Fibroblast of the conjunctiva (primary cell): Measurements from ENCODE around the gene CD93.

Experiments used
- DNase-seq: peaks from one replicate; pipeline ENCODE4 v3.0.0-alpha.2; 2010; ENCODE audit warnings: low read depth

The CD93 gene

DNA sequence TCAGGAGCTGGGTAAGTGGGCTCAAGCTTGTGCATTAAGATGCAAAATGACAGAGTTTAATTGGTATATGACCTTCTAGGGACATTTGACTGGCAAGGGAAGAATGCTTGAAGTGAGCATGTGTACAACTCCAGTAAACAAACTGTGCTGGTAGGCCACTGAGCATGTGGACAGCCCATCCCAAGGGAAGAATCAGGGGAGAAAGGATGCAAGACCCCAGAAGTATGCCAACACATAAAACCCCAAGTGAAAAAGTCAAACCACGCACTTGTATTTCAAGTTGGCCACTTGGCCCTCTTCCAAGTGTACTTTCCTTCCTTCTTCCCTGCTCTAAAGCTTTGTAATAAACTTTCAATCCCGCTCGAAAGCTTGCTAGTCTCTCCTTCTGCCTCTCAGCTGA is 26.3 kb downstream of the CD93 start:
- DNase-seq, result no peak

DNA sequence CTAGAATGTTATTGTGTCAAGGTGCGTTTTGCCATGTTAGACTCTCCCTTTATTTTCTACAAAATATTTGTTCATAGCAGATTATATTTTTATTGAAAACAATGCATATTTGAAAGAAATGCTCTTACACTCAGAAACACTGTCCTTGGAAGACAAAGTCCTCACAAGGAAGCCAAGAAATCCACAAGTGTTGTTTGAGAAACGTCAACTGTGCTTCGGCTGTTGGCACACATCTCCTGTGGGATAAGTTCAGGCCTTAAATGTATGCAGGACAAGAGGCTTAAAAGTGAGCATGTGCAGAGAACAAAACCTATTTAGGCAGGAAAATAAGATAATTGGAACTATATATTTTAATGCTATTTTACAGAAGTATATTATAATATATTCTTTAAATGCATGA is 27.1 kb downstream of the CD93 start:
- no peak for DNase-seq

DNA sequence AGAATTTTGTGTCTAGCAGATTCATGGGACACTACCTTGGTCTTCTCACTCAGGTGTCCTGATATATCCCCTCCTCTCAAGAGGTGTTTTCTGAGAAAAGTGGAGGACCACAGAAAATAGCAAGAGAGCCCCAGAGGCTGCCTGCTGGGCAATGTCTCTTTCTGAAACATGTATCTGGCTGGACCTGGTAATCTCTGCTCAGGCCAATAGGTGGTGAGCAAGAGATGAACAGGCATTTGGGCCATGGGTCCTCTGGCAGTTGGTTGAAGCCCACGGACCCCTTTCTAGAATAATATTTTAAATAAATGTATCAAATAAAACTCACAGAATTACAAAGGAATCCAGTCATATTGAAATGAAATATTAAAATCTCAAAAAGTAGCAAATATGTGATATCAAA is 27.9 kb downstream of the CD93 start:
- DNase-seq, result no peak

DNA sequence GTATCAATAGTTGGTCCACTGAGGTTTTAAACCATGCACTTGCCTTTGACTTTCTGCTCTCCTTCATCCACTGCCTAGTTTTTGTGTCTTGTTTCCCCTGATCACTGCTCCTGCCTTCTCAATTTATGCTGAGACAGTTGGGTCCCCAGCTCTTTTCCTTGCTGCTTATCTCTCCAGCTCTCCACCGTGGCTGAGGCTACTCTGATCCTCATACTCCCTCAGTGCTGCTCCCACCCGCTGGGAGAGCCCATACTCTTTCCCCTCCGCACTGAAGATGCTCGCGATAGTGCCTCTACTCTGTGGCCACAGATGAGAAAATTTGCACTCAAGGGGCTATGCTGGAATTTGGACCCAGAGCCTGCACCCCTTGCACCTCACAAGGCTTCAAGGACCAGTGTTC is 33.2 kb downstream of the CD93 start:
- no peak for DNase-seq

DNA sequence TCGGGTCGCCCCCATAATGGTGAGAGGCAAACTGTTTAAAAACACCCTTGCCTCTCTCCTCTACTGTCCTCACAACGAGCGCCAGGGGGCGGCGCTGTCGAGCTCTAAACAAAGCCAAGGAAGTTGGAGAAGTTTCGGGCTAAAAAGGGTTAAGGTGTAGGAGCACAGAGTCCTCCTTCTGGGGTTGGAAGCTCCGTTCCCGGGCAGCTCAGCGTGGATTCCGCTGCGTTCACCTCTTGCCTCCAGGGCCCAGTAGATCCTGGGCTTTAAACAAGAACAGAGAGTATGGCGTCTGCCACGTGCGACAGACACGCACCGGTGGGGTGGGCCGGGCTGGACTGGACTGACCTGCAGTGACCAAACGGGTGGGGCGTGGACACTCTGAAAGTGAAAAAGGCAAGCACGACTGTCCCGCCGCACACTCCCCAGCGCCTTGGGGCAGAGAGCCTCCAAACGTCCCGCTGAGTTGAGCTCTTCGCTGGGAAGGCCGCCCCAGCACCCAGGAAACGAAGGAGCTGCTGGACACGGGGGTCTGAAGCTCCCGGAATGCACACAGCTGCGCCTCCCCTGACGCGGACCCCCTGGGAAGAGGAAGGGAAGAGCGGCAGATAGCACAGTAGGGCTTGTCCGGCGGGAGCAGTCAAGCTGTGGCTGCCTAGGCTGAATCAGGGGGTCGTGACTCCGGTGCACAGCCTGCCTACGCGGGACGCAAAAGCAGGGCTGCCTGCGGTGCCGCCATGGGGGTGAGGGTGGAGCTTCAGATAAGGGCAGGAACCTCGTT is 35.1 kb downstream of the CD93 start:
- peak; percentile 69 for DNase-seq

DNA sequence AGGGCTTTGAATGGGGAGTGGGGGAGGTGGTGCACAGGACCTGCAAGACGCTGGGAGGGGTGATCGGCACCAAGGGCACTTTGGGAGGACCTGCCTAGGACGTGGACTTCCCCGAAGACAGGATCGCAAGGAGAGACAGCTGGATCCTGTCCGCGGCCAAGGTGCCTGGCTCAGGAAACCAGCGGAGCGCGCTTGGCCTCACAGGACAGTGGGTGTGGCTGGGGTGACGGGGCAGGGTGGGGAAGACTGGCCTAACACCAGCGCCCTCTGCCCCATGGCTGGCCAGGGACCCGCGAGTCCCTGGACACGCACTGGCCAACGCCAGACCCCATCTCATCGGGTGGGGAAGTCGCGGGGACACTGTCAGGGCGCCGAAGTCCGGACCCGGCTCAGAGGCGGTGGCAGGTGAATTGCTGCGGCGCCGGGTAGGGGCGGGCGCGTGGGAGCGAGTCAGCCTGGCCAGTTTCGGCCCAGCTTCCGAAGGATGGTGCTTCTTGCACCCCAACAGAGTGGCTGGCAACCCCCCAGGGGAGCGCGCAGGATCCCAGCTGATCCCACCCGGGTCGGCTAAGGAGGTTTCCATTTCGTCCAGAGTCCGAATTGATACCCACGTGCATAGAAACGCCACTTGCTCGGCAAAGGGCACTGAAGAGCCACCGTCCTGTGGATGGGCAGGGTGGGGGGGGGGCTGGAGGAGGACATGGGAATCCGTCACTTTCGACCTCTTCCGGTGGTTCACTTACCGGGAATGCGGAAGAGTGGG is 35.9 kb downstream of the CD93 start:
- DNase-seq, result no peak

DNA sequence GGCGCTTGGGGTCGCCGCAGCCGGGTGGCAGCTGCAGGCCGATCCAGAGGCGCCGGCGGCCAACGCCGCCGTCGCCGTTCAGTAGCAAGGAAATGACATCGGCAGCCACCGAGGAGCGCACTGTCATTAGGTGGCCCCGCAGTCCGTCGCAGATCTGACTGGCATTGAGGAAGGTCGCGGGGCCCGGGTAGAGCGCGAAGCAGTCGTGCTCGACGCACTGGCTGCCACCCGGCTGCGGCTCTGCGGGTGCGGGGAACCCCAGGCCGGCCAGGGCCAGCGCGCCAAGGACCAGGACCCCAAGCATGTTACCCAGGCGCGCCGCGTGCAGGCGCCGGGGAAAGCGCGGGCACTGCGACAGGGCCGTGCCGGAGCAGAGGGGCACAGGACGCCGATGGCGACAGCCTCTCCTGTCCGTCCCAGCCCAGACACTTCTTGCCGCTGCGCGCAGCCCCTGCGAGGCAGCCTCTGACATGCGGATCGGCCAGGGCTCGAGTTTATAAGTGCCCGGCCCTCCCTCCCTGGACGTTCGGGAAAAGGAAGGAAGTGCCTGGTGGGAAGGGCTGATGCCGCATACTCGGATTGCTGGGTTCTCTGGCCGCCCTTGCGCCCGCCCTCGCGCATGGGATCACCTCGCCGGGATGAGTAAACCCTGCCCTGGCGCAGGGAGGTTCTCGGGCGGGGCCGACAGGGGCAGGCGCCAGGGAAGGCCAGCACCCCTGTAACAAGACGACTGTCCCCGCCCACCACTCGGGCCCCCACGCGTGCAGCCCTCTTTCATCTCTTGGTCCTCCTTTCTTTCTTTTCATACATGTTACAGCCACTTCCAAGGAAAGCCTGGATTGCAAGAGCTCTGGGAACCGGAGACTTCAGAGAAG is 36.7 kb downstream of the CD93 start, which contains the start of gene THBD:
THBD (minus strand) TSS at position 472 of the 875 bp plus-strand sequence; CDS start at position 304, 168 bp downstream.
- no peak for DNase-seq

DNA sequence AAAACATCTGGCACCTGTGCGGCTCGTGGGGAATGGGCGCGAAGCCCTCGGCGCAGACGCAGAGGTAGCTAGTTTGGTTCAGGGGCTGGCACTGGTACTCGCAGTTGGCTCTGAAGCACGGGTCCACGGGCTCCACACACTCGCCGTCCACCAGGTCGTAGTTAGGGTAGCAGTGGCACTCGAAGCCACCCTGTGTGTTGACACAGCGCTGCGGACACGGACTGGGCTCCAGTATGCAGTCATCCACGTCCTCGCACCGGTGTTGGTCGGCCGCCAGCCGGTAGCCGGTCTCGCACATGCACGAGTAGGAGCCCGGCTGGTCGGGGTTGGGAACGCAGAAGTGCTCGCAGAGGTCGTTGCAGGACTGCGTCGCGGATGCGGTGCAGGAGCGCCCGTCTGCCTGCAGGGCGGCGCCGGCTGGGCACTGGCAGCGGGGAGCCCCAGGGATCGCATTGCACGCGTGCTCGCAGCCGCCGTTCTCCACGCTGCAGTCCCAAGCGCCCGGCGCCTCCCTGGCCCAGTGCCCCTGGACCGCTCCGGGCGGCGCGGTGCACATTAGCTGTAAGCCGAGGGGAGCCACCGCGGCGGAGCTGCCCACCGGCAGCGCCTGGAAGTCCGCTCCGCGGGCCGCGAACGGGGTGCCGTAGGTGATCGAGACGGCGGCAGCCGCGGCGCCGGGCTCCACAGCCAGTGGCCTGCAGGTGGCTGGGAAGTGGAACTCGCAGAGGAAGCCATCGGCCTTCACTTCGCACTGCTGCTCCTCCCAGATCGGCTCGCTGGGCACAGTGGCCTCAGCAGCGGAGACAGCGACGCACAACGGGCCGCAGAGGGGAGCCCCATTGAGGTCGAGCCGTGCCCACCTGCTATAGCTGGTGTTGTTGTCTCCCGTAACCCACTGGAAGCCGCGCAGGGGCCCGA is 37.6 kb downstream of the CD93 start:
- DNase-seq, result no peak

DNA sequence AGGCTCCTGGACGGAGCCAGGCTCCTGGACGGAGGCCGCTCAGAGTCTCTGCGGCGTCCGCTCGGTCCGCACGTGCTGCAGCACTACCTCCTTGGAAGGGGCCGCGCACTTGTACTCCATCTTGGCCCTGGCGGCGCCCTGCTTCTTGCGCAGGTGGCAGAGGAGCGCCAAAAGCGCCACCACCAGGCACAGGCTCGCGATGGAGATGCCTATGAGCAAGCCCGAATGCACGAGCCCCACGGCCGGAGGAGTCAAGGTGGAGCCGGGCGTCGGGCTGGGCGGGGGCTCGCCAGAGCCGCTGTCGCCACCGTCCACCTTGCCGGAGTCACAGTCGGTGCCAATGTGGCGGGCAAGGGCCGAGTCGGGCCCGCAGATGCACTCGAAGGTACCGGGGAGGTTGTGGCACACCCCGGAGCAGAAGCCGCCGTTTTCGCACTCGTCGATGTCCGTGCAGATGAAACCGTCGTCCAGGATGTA is 38.3 kb downstream of the CD93 start:
- DNase-seq, result no peak

DNA sequence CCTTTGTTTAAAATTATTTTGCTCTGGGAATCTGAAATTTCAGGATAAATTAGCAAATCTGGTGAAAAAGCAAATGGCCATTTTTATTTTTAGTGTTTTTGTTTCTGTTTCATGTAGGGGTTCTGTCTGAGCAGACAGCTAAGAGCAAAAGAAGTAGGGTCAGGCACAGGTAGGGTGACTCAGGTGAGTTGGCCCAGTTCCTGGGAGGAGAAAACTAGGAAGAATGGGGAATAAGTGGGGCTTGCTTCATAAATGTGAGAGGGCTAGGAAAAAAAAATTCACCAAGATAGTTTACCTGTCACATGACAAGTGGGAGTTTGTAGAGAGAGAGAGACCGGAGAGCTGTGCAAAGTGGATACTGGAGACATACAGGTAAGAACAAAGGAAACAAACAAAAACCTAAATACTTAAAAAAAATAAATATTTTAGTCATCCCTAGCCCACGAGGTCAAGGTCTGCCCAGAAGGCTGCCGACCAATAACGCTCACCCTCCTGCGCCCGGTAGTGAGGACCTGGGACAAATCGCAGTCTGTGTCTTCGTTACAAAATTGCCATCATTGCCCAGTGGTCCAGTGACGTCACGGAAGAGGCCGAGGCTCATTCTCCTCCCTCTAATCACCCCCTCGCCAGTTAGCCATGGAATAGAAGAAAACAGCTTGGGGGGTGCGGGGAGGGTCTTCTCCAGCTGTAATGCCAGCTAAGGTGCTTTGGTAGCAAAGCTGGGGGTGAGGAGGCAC is 39.0 kb downstream of the CD93 start:
- DNase-seq, result no peak

DNA sequence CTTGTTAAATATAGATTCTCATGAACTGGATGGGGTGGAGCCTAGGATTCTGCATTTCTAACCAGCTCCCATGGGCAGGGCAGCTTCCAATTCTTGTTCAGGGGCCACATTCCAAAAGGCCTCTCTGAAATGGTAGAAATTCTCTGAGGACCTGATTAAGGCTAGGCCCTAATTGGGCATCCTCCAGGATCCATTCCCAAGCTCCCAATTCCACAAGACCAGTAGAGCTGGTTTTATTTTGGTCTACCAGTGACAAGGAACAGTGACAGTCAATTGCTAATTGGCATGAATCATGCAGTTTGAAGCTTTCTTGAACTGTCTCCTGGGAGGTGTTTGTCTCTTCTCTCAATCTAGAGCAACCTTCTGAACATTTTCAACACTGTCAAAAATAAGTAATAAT is 39.7 kb downstream of the CD93 start:
- DNase-seq, result no peak

DNA sequence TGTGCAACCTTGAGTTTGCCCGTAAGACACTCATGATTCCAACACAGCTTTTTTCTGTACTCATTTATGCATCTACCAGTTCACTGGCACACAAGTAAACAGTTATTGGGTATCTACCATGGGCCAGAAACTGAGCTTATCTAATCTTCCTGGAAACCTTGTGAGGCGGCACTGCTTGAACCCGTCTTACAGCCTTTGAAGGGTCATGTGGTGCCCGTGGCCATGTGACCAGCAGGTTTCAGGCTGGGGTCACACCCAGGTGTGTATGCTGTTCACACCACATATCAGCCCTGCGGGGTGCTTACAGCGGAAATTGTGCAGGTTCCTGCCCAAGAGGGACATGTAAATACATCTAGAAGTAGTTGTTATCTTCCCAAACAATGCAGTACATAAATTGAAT is 42.7 kb downstream of the CD93 start:
- no peak for DNase-seq

DNA sequence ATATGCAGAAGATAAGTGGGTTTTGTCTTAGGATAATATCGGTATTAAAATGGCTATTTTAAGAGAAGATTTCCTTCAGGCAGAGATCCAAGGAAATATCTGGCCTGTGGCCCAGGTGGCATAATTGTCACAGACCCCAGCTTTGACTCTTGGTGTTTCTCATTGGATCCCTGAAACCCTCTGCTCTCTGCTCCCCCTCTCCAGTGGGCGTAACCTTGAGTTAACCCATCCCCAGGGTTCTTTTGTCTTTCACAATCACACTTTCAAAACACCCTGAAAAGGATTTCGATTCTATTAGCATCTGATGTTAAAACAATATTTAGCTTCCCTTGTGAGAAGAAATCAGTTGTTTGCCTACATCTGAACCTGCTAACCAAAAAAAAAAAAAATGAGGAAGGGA is 43.9 kb downstream of the CD93 start:
- no peak for DNase-seq

DNA sequence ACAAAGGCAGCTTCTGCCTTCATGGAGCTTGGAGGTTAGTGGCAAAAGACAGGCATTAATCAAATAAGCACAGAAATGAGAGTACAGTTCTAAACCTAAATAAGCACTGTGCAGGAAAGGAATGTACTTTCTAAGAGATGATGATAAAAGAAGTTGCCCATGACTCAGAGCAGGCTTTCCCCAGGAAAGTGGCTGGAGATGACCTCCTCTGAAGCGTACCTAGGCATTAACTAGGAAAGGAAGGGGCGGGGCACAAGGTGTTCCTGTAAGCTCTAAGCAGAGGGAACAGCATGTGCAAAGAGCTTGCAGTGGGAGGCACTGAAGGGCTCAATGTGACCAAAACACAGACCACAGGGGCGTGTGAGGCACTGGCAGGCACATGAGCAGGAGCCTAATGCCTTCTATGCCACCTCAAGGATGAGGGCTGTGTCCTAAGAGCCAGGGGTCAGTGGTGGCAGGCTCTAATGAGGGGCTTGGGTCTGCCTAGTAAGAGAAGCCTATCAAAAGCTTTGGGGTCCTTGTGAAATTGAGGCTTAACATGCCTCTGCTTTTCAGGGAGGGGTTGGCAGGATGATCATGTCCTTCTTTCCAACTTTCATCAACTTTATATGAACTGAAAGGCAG is 46.1 kb downstream of the CD93 start:
- DNase-seq, result no peak

DNA sequence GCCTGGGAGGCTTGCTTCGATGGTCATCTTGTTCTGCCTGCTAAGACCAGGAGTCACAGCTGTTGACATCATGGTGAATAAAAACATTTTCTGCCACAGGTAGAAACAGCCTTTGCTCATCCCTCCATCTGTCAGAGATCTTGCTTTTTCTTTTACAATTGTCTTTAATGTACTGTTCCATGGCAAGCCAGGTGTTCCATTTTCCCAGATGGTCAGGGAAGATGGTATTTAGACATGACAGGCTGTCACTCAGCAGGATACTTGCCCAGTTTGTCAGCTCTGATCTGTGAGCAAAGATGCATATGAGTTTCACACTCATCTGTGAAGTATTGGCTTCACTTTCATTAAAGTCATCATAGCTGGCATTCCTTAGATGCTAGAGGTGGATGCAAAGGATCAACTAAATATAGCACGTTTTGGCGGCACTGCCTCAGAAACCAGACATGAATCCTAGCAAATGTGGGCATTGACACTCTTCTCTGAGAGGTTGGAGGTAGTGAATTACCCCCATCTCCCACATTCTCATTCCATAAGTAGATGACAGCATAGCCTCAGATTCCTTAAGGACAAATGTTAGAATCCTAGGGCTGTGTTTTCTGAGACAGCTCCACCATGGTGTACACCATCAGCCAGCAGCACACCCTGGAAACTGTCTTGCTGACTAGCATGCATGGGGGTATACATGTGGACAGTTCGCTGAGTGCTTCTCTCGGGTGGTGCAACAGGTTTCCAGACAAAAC is 46.8 kb downstream of the CD93 start:
- DNase-seq, result no peak

DNA sequence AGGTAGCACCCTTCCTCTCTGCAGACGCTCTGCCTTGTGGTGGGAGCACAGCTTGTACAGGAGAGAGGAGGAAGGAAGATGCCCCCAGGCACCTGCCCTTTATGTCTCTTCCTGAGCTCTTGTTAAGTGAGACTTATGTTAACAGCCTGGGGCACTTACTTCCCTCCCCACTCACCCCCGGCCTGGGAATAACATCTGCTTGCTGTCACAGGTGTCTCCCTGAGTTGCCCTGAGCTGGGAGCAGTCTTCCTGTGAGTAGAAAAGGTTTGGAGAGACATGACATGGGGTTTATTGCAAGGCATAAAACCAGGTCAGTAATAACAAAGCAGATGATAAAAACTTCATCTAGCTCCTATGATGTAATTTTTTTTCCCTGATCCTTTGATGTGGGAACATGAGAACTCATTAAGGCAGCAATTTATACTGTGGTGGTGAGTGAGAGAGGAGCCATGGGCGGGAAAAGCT is 49.1 kb downstream of the CD93 start:
- no peak for DNase-seq

DNA sequence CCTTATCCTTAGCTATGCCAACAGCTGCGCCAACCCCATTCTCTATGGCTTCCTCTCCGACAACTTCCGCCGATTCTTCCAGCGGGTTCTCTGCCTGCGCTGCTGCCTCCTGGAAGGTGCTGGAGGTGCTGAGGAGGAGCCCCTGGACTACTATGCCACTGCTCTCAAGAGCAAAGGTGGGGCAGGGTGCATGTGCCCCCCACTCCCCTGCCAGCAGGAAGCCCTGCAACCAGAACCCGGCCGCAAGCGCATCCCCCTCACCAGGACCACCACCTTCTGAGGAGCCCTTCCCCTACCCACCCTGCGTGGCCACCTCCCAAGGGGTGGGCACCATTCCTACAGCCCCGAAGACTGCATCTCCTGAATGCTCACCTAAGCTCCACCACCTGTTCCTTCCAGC is 49.8 kb downstream of the CD93 start:
- no peak for DNase-seq

DNA sequence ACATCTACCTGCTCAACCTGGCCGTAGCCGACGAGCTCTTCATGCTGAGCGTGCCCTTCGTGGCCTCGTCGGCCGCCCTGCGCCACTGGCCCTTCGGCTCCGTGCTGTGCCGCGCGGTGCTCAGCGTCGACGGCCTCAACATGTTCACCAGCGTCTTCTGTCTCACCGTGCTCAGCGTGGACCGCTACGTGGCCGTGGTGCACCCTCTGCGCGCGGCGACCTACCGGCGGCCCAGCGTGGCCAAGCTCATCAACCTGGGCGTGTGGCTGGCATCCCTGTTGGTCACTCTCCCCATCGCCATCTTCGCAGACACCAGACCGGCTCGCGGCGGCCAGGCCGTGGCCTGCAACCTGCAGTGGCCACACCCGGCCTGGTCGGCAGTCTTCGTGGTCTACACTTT is 50.4 kb downstream of the CD93 start:
- no peak for DNase-seq
